ENCODE results near the gene SMIM22. TPM values are rescaled to one million over a fixed set of nuclear protein-coding genes. Genes with fewer than 3 reads are reported as not detected.
A peak's percentile ranks its signal among the peaks of the same experiment; 100 is the strongest.

SMIM22 gene
- total RNA-seq, 2 donors from 2014 or later = 4.7 to 29.3 TPM

DNA sequence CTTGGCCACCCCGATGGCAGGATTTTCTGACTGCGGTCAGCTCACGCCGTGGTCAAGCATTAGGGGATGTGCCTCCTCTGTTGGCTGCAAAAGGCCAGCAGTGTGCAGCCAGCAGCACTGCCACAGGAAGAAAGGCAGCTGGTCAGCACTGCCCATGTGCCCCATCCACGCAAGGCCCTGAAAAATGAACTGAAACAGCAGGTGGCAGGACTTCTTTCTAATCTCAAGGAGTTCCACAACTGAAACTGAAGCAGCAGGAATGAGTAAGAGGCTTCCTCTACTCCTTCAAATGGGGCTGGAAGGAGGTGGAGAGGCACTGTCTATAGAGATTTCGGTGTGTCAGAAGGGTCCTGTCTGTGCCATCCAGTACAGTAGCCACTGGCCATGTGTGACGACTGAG, 31.4 kb upstream of the SMIM22 start:
- no peaks in the 10 kb centered on the region for H3K9me3 ChIP-seq
- TF ChIP-seq, protein P1, sequence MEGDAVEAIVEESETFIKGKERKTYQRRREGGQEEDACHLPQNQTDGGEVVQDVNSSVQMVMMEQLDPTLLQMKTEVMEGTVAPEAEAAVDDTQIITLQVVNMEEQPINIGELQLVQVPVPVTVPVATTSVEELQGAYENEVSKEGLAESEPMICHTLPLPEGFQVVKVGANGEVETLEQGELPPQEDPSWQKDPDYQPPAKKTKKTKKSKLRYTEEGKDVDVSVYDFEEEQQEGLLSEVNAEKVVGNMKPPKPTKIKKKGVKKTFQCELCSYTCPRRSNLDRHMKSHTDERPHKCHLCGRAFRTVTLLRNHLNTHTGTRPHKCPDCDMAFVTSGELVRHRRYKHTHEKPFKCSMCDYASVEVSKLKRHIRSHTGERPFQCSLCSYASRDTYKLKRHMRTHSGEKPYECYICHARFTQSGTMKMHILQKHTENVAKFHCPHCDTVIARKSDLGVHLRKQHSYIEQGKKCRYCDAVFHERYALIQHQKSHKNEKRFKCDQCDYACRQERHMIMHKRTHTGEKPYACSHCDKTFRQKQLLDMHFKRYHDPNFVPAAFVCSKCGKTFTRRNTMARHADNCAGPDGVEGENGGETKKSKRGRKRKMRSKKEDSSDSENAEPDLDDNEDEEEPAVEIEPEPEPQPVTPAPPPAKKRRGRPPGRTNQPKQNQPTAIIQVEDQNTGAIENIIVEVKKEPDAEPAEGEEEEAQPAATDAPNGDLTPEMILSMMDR (IDR thresholded peaks at IDR 0.05) = no peak
- TF ChIP-seq POLR2A (IDR thresholded peaks at IDR 0.05) = no peak
- ATAC-seq (no peak), DNase-seq (no peak)
- H3K4me3 ChIP-seq = no peak overlapping the region
- WGBS, 2 donors = 85 to 88% methylated on average over 7 of the region's 7 CpGs
- no peaks in the 10 kb centered on the region for H3K27me3 ChIP-seq
- peaks cover 0 to 26% of the 10 kb centered on the region in 2 donors for H3K36me3 ChIP-seq (replicated peaks in 1 of 2; ENCODE audit: insufficient read depth in 1 of 2, low read depth in 2 of 2)
- no peak overlapping the region for H3K27ac ChIP-seq
- H3K4me1 ChIP-seq = peaks cover 23% of the 10 kb centered on the region
- intact Hi-C loops (cut with DNase I) = no loop called here

GRCh38 chr16:4765511-4766474, 29.4 kb upstream of the SMIM22 start:
- peaks cover 0 to 13% of the 10 kb centered on the region in 2 donors for H3K36me3 ChIP-seq (replicated peaks in 1 of 2; ENCODE audit: insufficient read depth in 1 of 2, low read depth in 2 of 2)
- DNase-seq (no peak), ATAC-seq (no peak)
- peak overlapping the region in 2 of 4 donors; percentile 86 to 87 for H3K27ac ChIP-seq
- H3K4me1 ChIP-seq = peaks cover 27% of the 10 kb centered on the region
- H3K27me3 ChIP-seq = no peaks in the 10 kb centered on the region
- WGBS, 2 donors = 64 to 76% methylated on average over 9 to 24 of the region's 26 CpGs
- TF ChIP-seq, protein P1 (IDR thresholded peaks at IDR 0.05) = no peak
- no peak for TF ChIP-seq POLR2A (IDR thresholded peaks at IDR 0.05)
- intact Hi-C loops (cut with DNase I) = no loop called here
- peak overlapping the region in 1 of 2 donors; percentile 96 for H3K4me3 ChIP-seq
- H3K9me3 ChIP-seq = no peaks in the 10 kb centered on the region

DNA sequence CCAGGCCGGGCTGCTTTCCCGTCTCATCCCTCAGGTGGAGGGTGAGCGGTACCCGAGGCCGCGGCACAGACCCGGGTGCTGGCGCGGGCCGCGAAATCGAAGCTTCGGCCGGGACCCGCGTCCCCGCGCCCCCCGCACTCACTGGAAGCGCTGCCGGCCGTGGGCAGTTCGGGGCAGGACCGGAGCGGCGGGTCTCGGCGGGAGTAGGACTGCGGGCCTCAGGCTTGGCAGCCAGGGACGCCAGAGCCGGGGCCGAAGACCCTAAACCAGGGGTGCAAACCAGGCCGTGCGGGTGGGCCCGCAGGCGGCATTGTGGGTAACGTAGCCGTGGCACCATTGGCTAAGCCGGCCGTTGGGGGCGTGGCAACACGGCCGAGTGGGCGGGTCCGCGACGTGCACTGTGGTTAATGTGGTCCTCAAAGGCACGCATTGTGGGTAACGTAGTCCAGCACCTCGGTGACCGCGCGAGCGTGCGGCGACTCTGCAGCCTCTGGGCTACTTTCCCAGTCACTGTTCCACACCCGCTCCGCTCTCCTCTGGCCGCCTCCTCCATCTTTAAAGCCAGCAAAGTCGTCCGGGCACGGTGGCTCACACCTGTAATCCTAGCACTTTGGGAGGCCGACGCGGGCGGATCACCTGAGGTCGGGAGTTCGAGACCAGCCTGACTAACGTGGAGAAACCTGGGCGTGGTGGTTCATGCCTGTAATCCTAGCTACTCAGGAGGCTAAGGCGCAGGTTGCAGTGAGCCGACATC, 28.1 kb upstream of the SMIM22 start, which contains the start of gene ZNF500:
TSS of gene ZNF500 (minus strand) at position 288 of the 754 bp plus-strand sequence. CDS start 1,184 bp downstream, outside the sequence.
- no peaks in the 10 kb centered on the region for H3K9me3 ChIP-seq
- WGBS, 2 donors = 2 to 24% methylated on average over 12 to 69 of the region's 72 CpGs
- H3K36me3 ChIP-seq (replicated peaks in 1 of 2; ENCODE audit: insufficient read depth in 1 of 2, low read depth in 2 of 2) = peaks cover 0 to 10% of the 10 kb centered on the region in 2 donors
- TF ChIP-seq POLR2A (IDR thresholded peaks at IDR 0.05) = peak; percentile 25 to 70 (median 70)
- TF ChIP-seq, protein P1 (IDR thresholded peaks at IDR 0.05) = peak in 1 of 7 experiments; percentile 14
- H3K27ac ChIP-seq = peak within 1 kb of the TSS; percentile 72 to 87 (median 79)
- ATAC-seq = peak; percentile 91
- peak; percentile 98 to 99 (median 98) for DNase-seq
- H3K4me3 ChIP-seq = peak within 1 kb of the TSS; percentile 55 to 96
- intact Hi-C loops (cut with DNase I) = no loop called here
- peaks cover 27% of the 10 kb centered on the region for H3K4me1 ChIP-seq
- no peaks in the 10 kb centered on the region for H3K27me3 ChIP-seq

GRCh38 chr16:4767872-4768548, 27.2 kb upstream of the SMIM22 start:
- intact Hi-C loops (cut with DNase I) = no loop called here
- 31 to 45% methylated on average over 17 of the region's 17 CpGs for WGBS, 2 donors

More at GRCh38 chr16:4767872-4768548, 27.2 kb upstream of the SMIM22 start:
- H3K4me1 ChIP-seq = peaks cover 27% of the 10 kb centered on the region
- TF ChIP-seq, protein P1 (IDR thresholded peaks at IDR 0.05) = no peak
- no peak for TF ChIP-seq POLR2A (IDR thresholded peaks at IDR 0.05)
- H3K9me3 ChIP-seq = no peaks in the 10 kb centered on the region
- ATAC-seq = no peak
- peak overlapping the region; percentile 72 to 87 (median 79) for H3K27ac ChIP-seq
- DNase-seq = peak; percentile 25 to 37 (median 31)
- H3K27me3 ChIP-seq = no peaks in the 10 kb centered on the region
- H3K4me3 ChIP-seq = no peak overlapping the region
- peaks cover 0 to 7% of the 10 kb centered on the region in 2 donors for H3K36me3 ChIP-seq (replicated peaks in 1 of 2; ENCODE audit: insufficient read depth in 1 of 2, low read depth in 2 of 2)

Data from body of pancreas (tissue), 4 donors.